Measurements from ENCODE around the gene TMEM107. TPM values are rescaled to one million over a fixed set of nuclear protein-coding genes. Genes with fewer than 3 reads are reported as not detected.

Gene TMEM107
- total RNA-seq, 1 experiment from 2014 or later: 13.5 TPM

- CTCF ChIA-PET: no interaction called here
- peaks cover 77% of the 10 kb centered on the region for H3K27me3 Mint-ChIP-seq (ENCODE audit: unreplicated experiment)
These were observed 50.8 kb downstream of the TMEM107 start for GRCh38 chr17:8125154-8125946.

GRCh38 chr17:8124350-8125153 lies 51.6 kb downstream of the TMEM107 start:
- CTCF ChIA-PET: interaction anchor here (1.0 kb wide), 1 partner anchor 31 kb away, joined by 3 read pairs; no protein-coding TSS in a partner anchor
- BruUV-seq (replicated peaks): no TSS peak
- intact Hi-C loops (cut with micrococcal nuclease; ENCODE audit: unreplicated experiment): loop anchor here (2.0 to 5.0 kb wide), 2 partner anchors 33 to 176 kb away; no protein-coding TSS in a partner anchor
- Mint-ChIP-seq H3K4me3 (ENCODE audit: low read depth, unreplicated experiment) (peak overlapping the region; percentile 91), H3K27ac (ENCODE audit: unreplicated experiment) (peak overlapping the region; percentile 72), H3K36me3 (ENCODE audit: insufficient read depth, unreplicated experiment) (peaks cover 43% of the 10 kb centered on the region), H3K4me1 (ENCODE audit: low read depth, unreplicated experiment) (peaks cover 56% of the 10 kb centered on the region), H3K27me3 (ENCODE audit: unreplicated experiment) (peaks cover 73% of the 10 kb centered on the region), H3K9me3 (ENCODE audit: low read depth, unreplicated experiment) (no peaks in the 10 kb centered on the region)
- no peak for DNase-seq
- TF ChIP-seq, protein P1, sequence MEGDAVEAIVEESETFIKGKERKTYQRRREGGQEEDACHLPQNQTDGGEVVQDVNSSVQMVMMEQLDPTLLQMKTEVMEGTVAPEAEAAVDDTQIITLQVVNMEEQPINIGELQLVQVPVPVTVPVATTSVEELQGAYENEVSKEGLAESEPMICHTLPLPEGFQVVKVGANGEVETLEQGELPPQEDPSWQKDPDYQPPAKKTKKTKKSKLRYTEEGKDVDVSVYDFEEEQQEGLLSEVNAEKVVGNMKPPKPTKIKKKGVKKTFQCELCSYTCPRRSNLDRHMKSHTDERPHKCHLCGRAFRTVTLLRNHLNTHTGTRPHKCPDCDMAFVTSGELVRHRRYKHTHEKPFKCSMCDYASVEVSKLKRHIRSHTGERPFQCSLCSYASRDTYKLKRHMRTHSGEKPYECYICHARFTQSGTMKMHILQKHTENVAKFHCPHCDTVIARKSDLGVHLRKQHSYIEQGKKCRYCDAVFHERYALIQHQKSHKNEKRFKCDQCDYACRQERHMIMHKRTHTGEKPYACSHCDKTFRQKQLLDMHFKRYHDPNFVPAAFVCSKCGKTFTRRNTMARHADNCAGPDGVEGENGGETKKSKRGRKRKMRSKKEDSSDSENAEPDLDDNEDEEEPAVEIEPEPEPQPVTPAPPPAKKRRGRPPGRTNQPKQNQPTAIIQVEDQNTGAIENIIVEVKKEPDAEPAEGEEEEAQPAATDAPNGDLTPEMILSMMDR (IDR thresholded peaks at IDR 0.05; ENCODE audit: unreplicated experiment): no peak

More at GRCh38 chr17:8125154-8125946, 50.8 kb downstream of the TMEM107 start:
- DNase-seq: peak; percentile 81
- Mint-ChIP-seq H3K4me1 (ENCODE audit: low read depth, unreplicated experiment) (peaks cover 50% of the 10 kb centered on the region), H3K4me3 (ENCODE audit: low read depth, unreplicated experiment) (peak overlapping the region; percentile 91), H3K36me3 (ENCODE audit: insufficient read depth, unreplicated experiment) (peaks cover 35% of the 10 kb centered on the region), H3K9me3 (ENCODE audit: low read depth, unreplicated experiment) (no peaks in the 10 kb centered on the region), H3K27ac (ENCODE audit: unreplicated experiment) (peak overlapping the region; percentile 94)
- intact Hi-C loops (cut with micrococcal nuclease; ENCODE audit: unreplicated experiment): loop anchor here (2.0 kb wide), 1 partner anchor 175 kb away; no protein-coding TSS in a partner anchor
- TF ChIP-seq, protein P1 (IDR thresholded peaks at IDR 0.05; ENCODE audit: unreplicated experiment): no peak
- no TSS peak for BruUV-seq (replicated peaks)

DNA sequence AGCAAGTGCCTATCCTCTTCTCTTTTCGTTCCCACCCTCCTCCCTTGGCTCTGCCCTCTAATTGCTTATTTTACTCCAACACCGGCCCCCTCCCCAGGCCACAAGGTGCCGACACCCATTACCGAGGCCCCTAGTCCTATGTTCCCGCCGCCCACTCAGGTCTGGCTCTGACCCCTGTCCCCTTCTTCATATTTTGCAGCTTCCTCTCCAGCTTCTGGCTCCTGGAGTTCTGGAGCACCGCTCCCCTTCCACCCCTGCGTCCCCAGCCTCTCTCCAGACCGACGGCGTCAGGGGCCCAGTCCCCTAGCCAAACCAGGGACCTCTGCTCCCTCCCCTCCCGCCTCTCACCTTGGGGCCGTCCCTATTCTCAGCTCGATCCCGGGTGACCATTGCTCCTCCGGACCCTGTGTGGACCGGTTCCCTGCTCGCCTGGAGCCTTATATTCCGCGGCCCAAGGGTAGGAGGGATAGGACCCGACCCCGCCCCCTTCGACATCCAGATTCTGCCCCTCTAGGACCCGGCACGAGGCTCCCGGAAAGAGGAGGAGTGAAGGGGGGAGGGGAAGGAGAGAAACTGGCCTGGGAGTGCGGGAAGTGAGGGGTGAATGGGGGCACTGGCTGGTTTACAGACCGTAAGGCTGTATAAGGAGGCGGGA lies 52.4 kb downstream of the TMEM107 start, which contains the start of gene HES7:
HES7 (minus strand) TSS at position 412 of the 655 bp plus-strand sequence; CDS start at position 390, 22 bp downstream.
- H3K4me1 Mint-ChIP-seq (ENCODE audit: low read depth, unreplicated experiment): peaks cover 57% of the 10 kb centered on the region
- H3K9me3 Mint-ChIP-seq (ENCODE audit: low read depth, unreplicated experiment): no peaks in the 10 kb centered on the region
- CTCF ChIA-PET: interaction anchor here (1.0 kb wide), 1 partner anchor 32 kb away, joined by 3 read pairs; no protein-coding TSS in a partner anchor
- peak within 1 kb of the TSS; percentile 91 for H3K4me3 Mint-ChIP-seq (ENCODE audit: low read depth, unreplicated experiment)
- H3K27me3 Mint-ChIP-seq (ENCODE audit: unreplicated experiment): peaks cover 68% of the 10 kb centered on the region
- no TSS peak for BruUV-seq (replicated peaks)
- DNase-seq: no peak
- intact Hi-C loops (cut with micrococcal nuclease; ENCODE audit: unreplicated experiment): loop anchor here (2.0 to 5.0 kb wide), 2 partner anchors 33 to 177 kb away; no protein-coding TSS in a partner anchor
- TF ChIP-seq, protein P1 (IDR thresholded peaks at IDR 0.05; ENCODE audit: unreplicated experiment): no peak
- peaks cover 50% of the 10 kb centered on the region for H3K36me3 Mint-ChIP-seq (ENCODE audit: insufficient read depth, unreplicated experiment)
- H3K27ac Mint-ChIP-seq (ENCODE audit: unreplicated experiment): peak within 1 kb of the TSS; percentile 72

Measured in Calu3 (cell line).